ENCODE results near the gene UNC5CL. TPM values are rescaled to one million over a fixed set of nuclear protein-coding genes. Genes with fewer than 3 reads are reported as not detected.

UNC5CL gene
- polyA plus RNA-seq, 1 experiment: not detected

- ChIA-PET POLR2A (no interaction called here), CTCF (interaction anchor here (0.8 to 1.8 kb wide), 5 partner anchors 11 to 101 kb away, joined by 3 to 10 read pairs (median 3); no protein-coding TSS in a partner anchor)
- Histone ChIP-seq H3K27me3 (ENCODE audit: control insufficient read depth, insufficient read depth, low read length) (no peaks in the 10 kb centered on the region; the same call in 1 of the 2 replicates), H3K36me3 (ENCODE audit: control insufficient read depth, insufficient read depth, low read length) (no peaks in the 10 kb centered on the region), H3K4me3 (ENCODE audit: low read depth, low read length) (no peak overlapping the region)
- TF ChIP-seq CTCF (IDR thresholded peaks at IDR 0.05; ENCODE audit: insufficient read depth, low read depth, low read length): no peak
- DNase-seq (ENCODE audit: low read depth): peak; percentile 41
Measured at GRCh38 chr6:40997234-40997957, 41.6 kb downstream of the UNC5CL start.

- Histone ChIP-seq H3K4me3 (ENCODE audit: low read depth, low read length) (no peak overlapping the region), H3K36me3 (ENCODE audit: control insufficient read depth, insufficient read depth, low read length) (no peaks in the 10 kb centered on the region), H3K27me3 (ENCODE audit: control insufficient read depth, insufficient read depth, low read length) (no peaks in the 10 kb centered on the region; the same call in 1 of the 2 replicates)
- no peak for TF ChIP-seq CTCF (IDR thresholded peaks at IDR 0.05; ENCODE audit: insufficient read depth, low read depth, low read length)
- no peak for DNase-seq (ENCODE audit: low read depth)
- POLR2A ChIA-PET: no interaction called here
- CTCF ChIA-PET: interaction anchor here (1.8 kb wide), 1 partner anchor 31 kb away, joined by 10 read pairs; no protein-coding TSS in a partner anchor
Measured at GRCh38 chr6:40996591-40997233, 42.3 kb downstream of the UNC5CL start.

GRCh38 chr6:40992746-40993145, 46.3 kb downstream of the UNC5CL start:
- Histone ChIP-seq H3K27me3 (ENCODE audit: control insufficient read depth, insufficient read depth, low read length) (no peaks in the 10 kb centered on the region; the same call in 1 of the 2 replicates), H3K36me3 (ENCODE audit: control insufficient read depth, insufficient read depth, low read length) (no peaks in the 10 kb centered on the region), H3K4me3 (ENCODE audit: low read depth, low read length) (no peak overlapping the region)
- TF ChIP-seq CTCF (IDR thresholded peaks at IDR 0.05; ENCODE audit: insufficient read depth, low read depth, low read length): no peak
- POLR2A ChIA-PET: no interaction called here
- CTCF ChIA-PET: interaction anchor here (0.7 to 1.1 kb wide), 2 partner anchors 18 to 77 kb away, joined by 3 to 4 read pairs; no protein-coding TSS in a partner anchor
- no peak for DNase-seq (ENCODE audit: low read depth)

GRCh38 chr6:40990301-40990700, 48.7 kb downstream of the UNC5CL start:
- TF ChIP-seq CTCF (IDR thresholded peaks at IDR 0.05; ENCODE audit: insufficient read depth, low read depth, low read length): peak; percentile 5; the same call in 1 of the 2 replicates
- H3K4me3 ChIP-seq (ENCODE audit: low read depth, low read length): no peak overlapping the region
- POLR2A ChIA-PET: no interaction called here
- no peaks in the 10 kb centered on the region; the same call in 1 of the 2 replicates for H3K27me3 ChIP-seq (ENCODE audit: control insufficient read depth, insufficient read depth, low read length)
- CTCF ChIA-PET: interaction anchor here (0.6 kb wide), 1 partner anchor 270 kb away, joined by 3 read pairs; no protein-coding TSS in a partner anchor
- no peaks in the 10 kb centered on the region for H3K36me3 ChIP-seq (ENCODE audit: control insufficient read depth, insufficient read depth, low read length)
- DNase-seq (ENCODE audit: low read depth): no peak
